Measurements from ENCODE around the gene PSMF1. TPM values are rescaled to one million over a fixed set of nuclear protein-coding genes. Genes with fewer than 3 reads are reported as not detected.

PSMF1 gene
- total and polyA plus RNA-seq, 2 of the 4 experiments (the other 2 are of a cell fraction): 93.6 to 109 TPM

DNA sequence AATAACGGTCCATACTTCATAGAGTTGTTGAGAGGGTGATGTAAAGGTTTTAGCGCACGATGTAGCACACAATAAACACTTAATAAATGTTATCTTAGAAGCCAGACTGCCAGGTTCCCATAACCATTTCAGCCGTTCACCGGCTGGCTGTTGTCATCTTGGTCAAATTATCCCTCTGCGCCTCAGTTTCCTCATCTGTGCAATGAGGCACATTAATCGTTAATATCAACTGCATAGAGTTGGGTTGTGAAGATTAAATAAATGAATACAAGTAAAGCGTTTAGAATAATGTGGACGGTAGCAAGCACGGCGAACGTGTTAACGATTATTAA is 432 bp upstream of the PSMF1 start:
- dilution Hi-C loops (cut with HindIII; ENCODE audit: low sequenced_read_pairs, unreplicated experiment): no loop called here
- peak overlapping the region; percentile 28; the same call in 1 of the 2 replicates for H2AK5ac ChIP-seq (ENCODE audit: low read depth, low read length)
- H3K23ac ChIP-seq (ENCODE audit: low read depth, low read length): peak overlapping the region; percentile 42; the same call in 1 of the 2 replicates
- peak overlapping the region; percentile 33 for H2AK9ac ChIP-seq (replicated peaks; ENCODE audit: low read depth, low read length, poor library complexity)
- ChIA-PET CTCF (interaction anchor here (0.6 to 1.5 kb wide), 2 partner anchors 9 to 569 kb away, joined by 4 read pairs; no protein-coding TSS in a partner anchor), POLR2A (ENCODE audit: unreplicated experiment) (no interaction called here)
- H3K4me1 ChIP-seq (ENCODE audit: control insufficient read depth, insufficient read depth, low read length): peaks cover 14% of the 10 kb centered on the region
- H3K9me3 ChIP-seq (ENCODE audit: control insufficient read depth, insufficient read depth, low read length): no peaks in the 10 kb centered on the region
- peak overlapping the region; percentile 70 for H3K18ac ChIP-seq (ENCODE audit: low read depth, low read length)
- H3K56ac ChIP-seq (ENCODE audit: extremely low read depth, insufficient read depth, low read length): peak overlapping the region; percentile 40; the same call in 1 of the 2 replicates
- no peak for ATAC-seq (ENCODE audit: low read depth)
- H3K9me1 ChIP-seq (ENCODE audit: insufficient read depth, low read length): peaks cover 14% of the 10 kb centered on the region; the same call in 1 of the 2 replicates
- H3K27me3 ChIP-seq (ENCODE audit: control insufficient read depth, insufficient read depth, low read length): no peaks in the 10 kb centered on the region
- DNase-seq: no peak
- peaks cover 30 to 46% of the 10 kb centered on the region in 2 experiments for H3K79me1 ChIP-seq (ENCODE audit: low read depth in 1 of 2, low read length in 2 of 2)
- peak overlapping the region; percentile 89 for H3K4me2 ChIP-seq (ENCODE audit: low read depth, low read length)
- H3K27ac ChIP-seq (ENCODE audit: insufficient read depth, low read length): peak overlapping the region; percentile 50
- intact Hi-C loops (cut with micrococcal nuclease): loop anchor here (1.0 kb wide), 1 partner anchor 352 kb away; no protein-coding TSS in a partner anchor
- in situ Hi-C loops (cut with MboI; ENCODE audit: low sequenced_read_pairs): loop anchor here (10.0 kb wide), 1 partner anchor 293 kb away; no protein-coding TSS in a partner anchor
- H3K14ac ChIP-seq (replicated peaks; ENCODE audit: low read depth, low read length): peak overlapping the region; percentile 47
- no TSS peak for BruUV-seq (replicated peaks)
- peak overlapping the region; percentile 89 for H4K5ac ChIP-seq (ENCODE audit: low read depth, low read length)
- H4K91ac ChIP-seq (ENCODE audit: insufficient read depth, low read depth, low read length): peak overlapping the region; percentile 55; the same call in 1 of the 2 replicates
- H2BK120ac ChIP-seq (ENCODE audit: low read depth, low read length): no peak overlapping the region
- H2AFZ ChIP-seq (replicated peaks; ENCODE audit: low read length, poor library complexity): peak overlapping the region; percentile 96
- peaks cover 15% of the 10 kb centered on the region; the same call in 1 of the 2 replicates for H4K20me1 ChIP-seq (ENCODE audit: insufficient read depth, low read length)
- H2BK20ac ChIP-seq (ENCODE audit: low read depth, low read length): no peak overlapping the region
- H4K8ac ChIP-seq (ENCODE audit: low read depth in 2 of 2, low read length in 2 of 2): peak overlapping the region; percentile 92 to 95
- 0 out of 3 replicates have a peak overlapping the region, but pooled peaks have one; percentile 6 for H2BK15ac ChIP-seq (ENCODE audit: low read depth, low read length)
- no CpG with 5 or more reads among the region's 13 CpGs for WGBS, 2 experiments (ENCODE audit: extremely low coverage in 2 of 2, insufficient read length in 1 of 2)
- H3K4ac ChIP-seq (ENCODE audit: low read depth, low read length): peak overlapping the region; percentile 43
- peak overlapping the region; percentile 96 for H3K4me3 ChIP-seq (ENCODE audit: insufficient read depth, low read depth, low read length)
- peak overlapping the region; percentile 80 for H3K9ac ChIP-seq (ENCODE audit: low read depth, low read length)
- peak overlapping the region; percentile 34 for H2BK5ac ChIP-seq (ENCODE audit: low read depth, low read length, poor library complexity, severe bottlenecking)
- peaks cover 3% of the 10 kb centered on the region for H3K36me3 ChIP-seq (ENCODE audit: control insufficient read depth, insufficient read depth, low read length)
- no peak for TF ChIP-seq MXI1 (IDR thresholded peaks at IDR 0.05; ENCODE audit: borderline replicate concordance, low read depth, low read length)
- TF ChIP-seq, protein P1, sequence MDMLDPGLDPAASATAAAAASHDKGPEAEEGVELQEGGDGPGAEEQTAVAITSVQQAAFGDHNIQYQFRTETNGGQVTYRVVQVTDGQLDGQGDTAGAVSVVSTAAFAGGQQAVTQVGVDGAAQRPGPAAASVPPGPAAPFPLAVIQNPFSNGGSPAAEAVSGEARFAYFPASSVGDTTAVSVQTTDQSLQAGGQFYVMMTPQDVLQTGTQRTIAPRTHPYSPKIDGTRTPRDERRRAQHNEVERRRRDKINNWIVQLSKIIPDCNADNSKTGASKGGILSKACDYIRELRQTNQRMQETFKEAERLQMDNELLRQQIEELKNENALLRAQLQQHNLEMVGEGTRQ (IDR thresholded peaks at IDR 0.05; ENCODE audit: low read depth, low read length): no peak

Measured in IMR-90 (cell line).